H1 (cell line): ENCODE measurements around the gene NBEA. TPM values are rescaled to one million over a fixed set of nuclear protein-coding genes. Genes with fewer than 3 reads are reported as not detected.

ENCODE experiments used
- CTCF ChIA-PET: fragments of 300-600 bp; sonication (Branson Sonifier 250); formaldehyde crosslinking; loops from one replicate; lab custom pipeline; 2021; ENCODE audit not compliant: partially characterized antibody; lab: Charles Lee
- POLR2A ChIA-PET: fragments of 300-600 bp; sonication (Branson Sonifier 250); formaldehyde crosslinking; loops from one replicate; lab custom pipeline; 2021; ENCODE audit warnings: inconsistent platforms; ENCODE audit not compliant: partially characterized antibody; lab: Charles Lee
- DNase-seq, 2 experiments: peaks; one replicate each; pipeline versions ENCODE4 v3.0.0 to v3.0.0-alpha.2; 2010 to 2022; ENCODE audit warnings: low spot score in 2 of 2, low read depth in 1 of 2, mixed read lengths in 1 of 2
- FAIRE-seq: peaks from 2 replicates; lab custom pipeline; 2011; peaks lifted over from hg19 to GRCh38; lab: Jason Lieb, UNC
- H2AFZ ChIP-seq: 2 replicates; pipeline ENCODE4 v1.8.1; 2012; ENCODE audit warnings: low read length, inconsistent platforms
- H2AK5ac ChIP-seq: 2 replicates; pipeline ENCODE4 v1.6.1; 2013; ENCODE audit warnings: low read depth, low read length
- H2BK120ac ChIP-seq: replicated peaks from 2 replicates; pipeline ENCODE3; 2013; ENCODE audit warnings: low read depth, low read length, inconsistent platforms
- H2BK12ac ChIP-seq: 2 replicates; pipeline ENCODE4 v1.6.1; 2013; ENCODE audit warnings: low read depth, low read length
- H2BK15ac ChIP-seq: 2 replicates; pipeline ENCODE4 v1.6.1; 2013; ENCODE audit warnings: low read length
- H2BK20ac ChIP-seq: 2 replicates; pipeline ENCODE4 v1.6.1; 2013; ENCODE audit warnings: low read length
- H2BK5ac ChIP-seq: 2 replicates; pipeline ENCODE4 v1.6.1; 2013; ENCODE audit warnings: low read depth, low read length
- H3K14ac ChIP-seq: 2 replicates; pipeline ENCODE4 v1.6.1; 2013; ENCODE audit warnings: inconsistent platforms; ENCODE audit not compliant: insufficient read length
- H3K18ac ChIP-seq: 2 replicates; pipeline ENCODE4 v1.6.1; 2013; ENCODE audit warnings: low read length; ENCODE audit errors: extremely low read depth
- H3K23ac ChIP-seq: 2 replicates; pipeline ENCODE4 v1.6.1; 2013; ENCODE audit warnings: inconsistent platforms; ENCODE audit not compliant: insufficient read length
- H3K23me2 ChIP-seq: 2 replicates; pipeline ENCODE4 v1.6.1; 2013; ENCODE audit warnings: low read depth, low read length
- H3K27ac ChIP-seq: 2 replicates; pipeline ENCODE4 v1.6.1; 2011; ENCODE audit warnings: low read depth, low read length, inconsistent platforms
- H3K27me3 ChIP-seq, 4 experiments: replicated peaks in 1 of 4; 1 replicate in 1 of 4; 2 replicates in 3 of 4; pipeline versions ENCODE4 v1.6.1 to v1.8.1; 2011 to 2013; ENCODE audit warnings: low read length in 3 of 4, mild to moderate bottlenecking in 3 of 4, inconsistent platforms in 2 of 4, mixed read lengths in 2 of 4, moderate library complexity in 1 of 4; ENCODE audit not compliant: control insufficient read depth in 3 of 4, insufficient read depth in 3 of 4; ENCODE audit errors: extremely low read depth in 1 of 4
- H3K36me3 ChIP-seq, 4 experiments: 2 replicates each; pipeline versions ENCODE4 v1.6.1 to v1.8.1; 2011 to 2013; ENCODE audit warnings: mild to moderate bottlenecking in 4 of 4, low read length in 3 of 4, moderate library complexity in 2 of 4, control low read depth in 1 of 4, inconsistent platforms in 1 of 4; ENCODE audit not compliant: insufficient read depth in 4 of 4, control insufficient read depth in 2 of 4
- H3K4ac ChIP-seq: replicated peaks from 2 replicates; pipeline ENCODE3; 2013; ENCODE audit warnings: low read length, low read depth, mixed read lengths, inconsistent platforms; ENCODE audit not compliant: insufficient read length
- H3K4me1 ChIP-seq, 4 experiments: replicated peaks in 1 of 4; 1 replicate in 1 of 4; 2 replicates in 3 of 4; pipeline versions ENCODE4 v1.6.1 to v1.8.1; 2011 to 2013; ENCODE audit warnings: low read length in 3 of 4, inconsistent platforms in 2 of 4, mixed read lengths in 1 of 4; ENCODE audit not compliant: insufficient read depth in 4 of 4, control insufficient read depth in 3 of 4
- H3K4me2 ChIP-seq, 2 experiments: 2 replicates each; pipeline versions ENCODE4 v1.6.1 to v1.8.1; 2011 to 2013; ENCODE audit warnings: low read depth in 2 of 2, low read length in 2 of 2, control low read depth in 1 of 2, inconsistent platforms in 1 of 2, mild to moderate bottlenecking in 1 of 2; ENCODE audit not compliant: insufficient read depth in 1 of 2
- H3K4me3 ChIP-seq, 4 experiments: fragments of 200-600, 300-600 bp in 1 of 4; sonication (generic), shearing (Covaris generic), sonication (Bioruptor Twin) in 1 of 4; 2 replicates each; pipeline versions ENCODE4 v1.5.1 to v1.8.1; 2011 to 2016; ENCODE audit warnings: low read length in 4 of 4, low read depth in 3 of 4, control low read depth in 2 of 4, inconsistent platforms in 2 of 4, mild to moderate bottlenecking in 2 of 4, mixed read lengths in 1 of 4, moderate library complexity in 1 of 4; ENCODE audit not compliant: insufficient read depth in 2 of 4; ENCODE audit errors: extremely low read depth in 1 of 4
- H3K56ac ChIP-seq: replicated peaks from 2 replicates; pipeline ENCODE3; 2013; ENCODE audit warnings: low read depth, mild to moderate bottlenecking, mixed read lengths, low read length, inconsistent platforms; ENCODE audit not compliant: insufficient read length
- H3K79me1 ChIP-seq: 2 replicates; pipeline ENCODE4 v1.6.1; 2013; ENCODE audit warnings: low read depth, low read length, control low read depth
- H3K79me2 ChIP-seq, 2 experiments: 2 replicates each; pipeline versions ENCODE4 v1.6.1 to v1.8.1; 2012 to 2013; ENCODE audit warnings: low read length in 2 of 2, mild to moderate bottlenecking in 2 of 2, inconsistent platforms in 1 of 2; ENCODE audit not compliant: insufficient read depth in 2 of 2, control insufficient read depth in 1 of 2
- H3K9ac ChIP-seq, 4 experiments: replicated peaks in 1 of 4; 1 replicate in 1 of 4; 2 replicates in 3 of 4; pipeline versions ENCODE4 v1.6.1 to v1.8.1; 2011 to 2013; ENCODE audit warnings: low read depth in 3 of 4, low read length in 3 of 4, control low read depth in 2 of 4, mild to moderate bottlenecking in 2 of 4, moderate library complexity in 2 of 4, inconsistent platforms in 1 of 4; ENCODE audit errors: extremely low read depth in 1 of 4
- H3K9me3 ChIP-seq, 2 experiments: 2 replicates each; pipeline versions ENCODE4 v1.6.1 to v1.8.1; 2012 to 2013; ENCODE audit warnings: mild to moderate bottlenecking in 2 of 2, moderate library complexity in 2 of 2, control low read depth in 1 of 2, inconsistent platforms in 1 of 2, low read depth in 1 of 2, low read length in 1 of 2, mixed read lengths in 1 of 2; ENCODE audit not compliant: insufficient read depth in 2 of 2
- H4K20me1 ChIP-seq, 2 experiments: replicated peaks in 1 of 2; 2 replicates each; pipeline versions ENCODE3 to v1.8.1; 2011 to 2013; ENCODE audit warnings: inconsistent platforms in 2 of 2, low read length in 2 of 2, mild to moderate bottlenecking in 1 of 2; ENCODE audit not compliant: insufficient read depth in 2 of 2, control insufficient read depth in 1 of 2
- H4K5ac ChIP-seq: 2 replicates; pipeline ENCODE4 v1.6.1; 2013; ENCODE audit warnings: low read length, low read depth, mixed read lengths, inconsistent platforms; ENCODE audit not compliant: insufficient read length
- H4K8ac ChIP-seq: 2 replicates; pipeline ENCODE4 v1.8.0; 2013; ENCODE audit warnings: mild to moderate bottlenecking, moderate library complexity, low read length, inconsistent platforms; ENCODE audit not compliant: insufficient read depth; ENCODE audit errors: extremely low read depth
- H4K91ac ChIP-seq: replicated peaks from 2 replicates; pipeline ENCODE3; 2013; ENCODE audit warnings: low read length, mixed read lengths, inconsistent platforms; ENCODE audit not compliant: insufficient read length
- GTF2F1 ChIP-seq: IDR thresholded peaks from 2 replicates; pipeline ENCODE4 v1.6.1; 2012; ENCODE audit warnings: low read depth, low read length, improper control_type of control experiment, borderline replicate concordance
- PHF8 ChIP-seq: fragments of 200-600 bp; sonication (generic); conservative IDR thresholded peaks from 2 replicates; pipeline ENCODE4 v1.7.1; 2012; ENCODE audit warnings: low read depth, mild to moderate bottlenecking, inconsistent platforms, low read length, moderate library complexity
- POU5F1 ChIP-seq: IDR thresholded peaks from 2 replicates; pipeline ENCODE4 v1.6.1; 2011; ENCODE audit warnings: low read depth, mild to moderate bottlenecking, low read length, moderate library complexity
- WGBS, 2 experiments: shearing (Covaris generic) in 1 of 2; methylation state at CpG; one replicate each; pipeline versions ENCODE4 v1.1.6 to v1.1.7; 2013 to 2015; ENCODE audit warnings: low lambda C conversion rate in 2 of 2, mixed read lengths in 2 of 2, inconsistent platforms in 1 of 2, low coverage in 1 of 2, missing lambda C conversion rate in 1 of 2; ENCODE audit not compliant: insufficient replicate concordance in 2 of 2, insufficient coverage in 1 of 2, insufficient read length in 1 of 2; ENCODE audit errors: extremely low coverage in 1 of 2, missing lambda C conversion rate in 1 of 2; 5-methylcytosine and 5-hydroxymethylcytosine counted together
- polyA plus RNA-seq, 7 experiments: library from polyadenylated mRNA; depleted of rRNA in 3 of 7; stranded (reverse) in 5 of 7; unstranded in 2 of 7; fragments of >200 nt in 5 of 7; fragments of 200-250 nt in 2 of 7; gene quantifications; 1 replicate in 5 of 7; 2 replicates in 1 of 7; 4 replicates in 1 of 7; pipeline versions ENCODE4 v1.2.1 to v1.2.3, GENCODE V29; 2011 to 2013; ENCODE audit warnings: missing spikeins in 2 of 7, mixed read lengths in 2 of 7
- total RNA-seq: library from RNA; stranded (reverse); fragmentation: NEBNext Ultra II Directional; extraction: Animal tissue kit (Norgen Biotek cat#: 25700); gene quantifications from 2 replicates; pipeline ENCODE4 v1.2.1, GENCODE V29; 2021

Gene NBEA
- total and polyA plus RNA-seq, 2 of the 8 experiments (the other 6 are each of a cell fraction or from before 2014, with no cell fraction given) = 14.2 to 21.5 TPM

DNA sequence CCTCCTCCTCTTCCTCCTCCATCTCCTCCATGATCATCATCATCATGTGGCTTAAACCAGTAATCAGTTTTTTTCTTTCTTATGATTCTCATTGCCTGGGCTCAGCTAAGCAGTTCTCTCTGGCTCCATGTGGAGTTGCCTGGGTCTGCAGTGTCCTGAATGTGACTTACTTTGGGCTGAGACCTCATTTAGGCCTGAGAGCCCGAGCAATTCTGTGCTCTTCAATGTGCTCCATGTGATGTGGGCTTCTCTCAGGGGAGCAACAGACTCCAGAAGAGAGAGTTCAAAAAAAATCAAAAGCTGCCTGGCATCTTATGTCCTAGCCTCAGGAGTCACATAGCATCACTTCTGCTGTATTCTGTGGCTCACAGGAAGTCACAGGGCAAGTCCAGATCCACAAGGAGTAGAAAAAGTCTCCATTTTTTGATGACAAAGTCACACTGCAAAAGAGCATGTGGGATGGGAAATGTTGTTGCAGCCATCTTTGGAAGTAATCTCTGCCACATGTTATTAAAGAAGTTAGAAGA lies 405.7 kb downstream of the NBEA start:
- Histone ChIP-seq H2AFZ (no peak overlapping the region), H3K4me3 (no peak overlapping the region), H2BK15ac (no peak overlapping the region), H3K4me2 (no peak overlapping the region), H3K79me1 (no peaks in the 10 kb centered on the region), H3K27ac (no peak overlapping the region), H3K4ac (no peak overlapping the region), H3K36me3 (no peaks in the 10 kb centered on the region), H4K91ac (no peak overlapping the region), H4K8ac (no peak overlapping the region), H3K4me1 (no peaks in the 10 kb centered on the region), H2BK5ac (no peak overlapping the region), H4K20me1 (no peaks in the 10 kb centered on the region), H3K23ac (no peak overlapping the region), H2BK120ac (no peak overlapping the region), H3K9ac (peak overlapping the region in 1 of 4 experiments; percentile 1; a peak in 2 of 7 replicates), H3K9me3 (no peaks in the 10 kb centered on the region), H3K27me3 (no peaks in the 10 kb centered on the region), H3K79me2 (no peaks in the 10 kb centered on the region), H3K18ac (no peak overlapping the region), H3K56ac (no peak overlapping the region), H2BK12ac (no peak overlapping the region), H2AK5ac (no peak overlapping the region), H3K14ac (no peak overlapping the region), H3K23me2 (no peaks in the 10 kb centered on the region), H2BK20ac (no peak overlapping the region), H4K5ac (no peak overlapping the region)
- WGBS, 2 experiments = 87% methylated on average over 1 of the region's 1 CpG; no CpG with 5 or more reads in 1 of the 2 experiments
- POLR2A ChIA-PET = no interaction called here
- FAIRE-seq = no peak
- DNase-seq = no peak
- TF ChIP-seq POU5F1 (no peak), GTF2F1 (no peak), PHF8 (no peak)
- CTCF ChIA-PET = interaction anchor here (0.6 kb wide), 1 partner anchor 112 kb away, joined by 3 read pairs; no protein-coding TSS in a partner anchor
